Fibroblast of villous mesenchyme (primary cell): ENCODE measurements around the gene CYSTM1. TPM values are rescaled to one million over a fixed set of nuclear protein-coding genes. Genes with fewer than 3 reads are reported as not detected.

Experiments
- DNase-seq: peaks from one replicate; pipeline ENCODE4 v3.0.0-alpha.2; 2010; ENCODE audit warnings: low read depth
- H3K4me3 ChIP-seq: 2 replicates; pipeline ENCODE4 v1.5.1; 2011; ENCODE audit warnings: low read depth, mild to moderate bottlenecking, low read length
- total RNA-seq: library from RNA; depleted of rRNA; stranded (reverse); fragments of >200 nt; gene quantifications from 2 replicates; pipeline ENCODE4 v1.2.3, GENCODE V29; 2012
- TF ChIP-seq, protein P1 (sequence below): IDR thresholded peaks from 2 replicates; pipeline ENCODE4 v1.5.1; 2012; ENCODE audit warnings: low read depth, mild to moderate bottlenecking, low read length; ENCODE audit not compliant: insufficient read depth

The CYSTM1 gene
- total RNA-seq, 1 donor: 9.5 TPM

- DNase-seq: no peak
- no peak overlapping the region for H3K4me3 ChIP-seq
- TF ChIP-seq, protein P1, sequence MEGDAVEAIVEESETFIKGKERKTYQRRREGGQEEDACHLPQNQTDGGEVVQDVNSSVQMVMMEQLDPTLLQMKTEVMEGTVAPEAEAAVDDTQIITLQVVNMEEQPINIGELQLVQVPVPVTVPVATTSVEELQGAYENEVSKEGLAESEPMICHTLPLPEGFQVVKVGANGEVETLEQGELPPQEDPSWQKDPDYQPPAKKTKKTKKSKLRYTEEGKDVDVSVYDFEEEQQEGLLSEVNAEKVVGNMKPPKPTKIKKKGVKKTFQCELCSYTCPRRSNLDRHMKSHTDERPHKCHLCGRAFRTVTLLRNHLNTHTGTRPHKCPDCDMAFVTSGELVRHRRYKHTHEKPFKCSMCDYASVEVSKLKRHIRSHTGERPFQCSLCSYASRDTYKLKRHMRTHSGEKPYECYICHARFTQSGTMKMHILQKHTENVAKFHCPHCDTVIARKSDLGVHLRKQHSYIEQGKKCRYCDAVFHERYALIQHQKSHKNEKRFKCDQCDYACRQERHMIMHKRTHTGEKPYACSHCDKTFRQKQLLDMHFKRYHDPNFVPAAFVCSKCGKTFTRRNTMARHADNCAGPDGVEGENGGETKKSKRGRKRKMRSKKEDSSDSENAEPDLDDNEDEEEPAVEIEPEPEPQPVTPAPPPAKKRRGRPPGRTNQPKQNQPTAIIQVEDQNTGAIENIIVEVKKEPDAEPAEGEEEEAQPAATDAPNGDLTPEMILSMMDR: no peak
Measured at GRCh38 chr5:140217299-140218026, 42.5 kb downstream of the CYSTM1 start.

DNA sequence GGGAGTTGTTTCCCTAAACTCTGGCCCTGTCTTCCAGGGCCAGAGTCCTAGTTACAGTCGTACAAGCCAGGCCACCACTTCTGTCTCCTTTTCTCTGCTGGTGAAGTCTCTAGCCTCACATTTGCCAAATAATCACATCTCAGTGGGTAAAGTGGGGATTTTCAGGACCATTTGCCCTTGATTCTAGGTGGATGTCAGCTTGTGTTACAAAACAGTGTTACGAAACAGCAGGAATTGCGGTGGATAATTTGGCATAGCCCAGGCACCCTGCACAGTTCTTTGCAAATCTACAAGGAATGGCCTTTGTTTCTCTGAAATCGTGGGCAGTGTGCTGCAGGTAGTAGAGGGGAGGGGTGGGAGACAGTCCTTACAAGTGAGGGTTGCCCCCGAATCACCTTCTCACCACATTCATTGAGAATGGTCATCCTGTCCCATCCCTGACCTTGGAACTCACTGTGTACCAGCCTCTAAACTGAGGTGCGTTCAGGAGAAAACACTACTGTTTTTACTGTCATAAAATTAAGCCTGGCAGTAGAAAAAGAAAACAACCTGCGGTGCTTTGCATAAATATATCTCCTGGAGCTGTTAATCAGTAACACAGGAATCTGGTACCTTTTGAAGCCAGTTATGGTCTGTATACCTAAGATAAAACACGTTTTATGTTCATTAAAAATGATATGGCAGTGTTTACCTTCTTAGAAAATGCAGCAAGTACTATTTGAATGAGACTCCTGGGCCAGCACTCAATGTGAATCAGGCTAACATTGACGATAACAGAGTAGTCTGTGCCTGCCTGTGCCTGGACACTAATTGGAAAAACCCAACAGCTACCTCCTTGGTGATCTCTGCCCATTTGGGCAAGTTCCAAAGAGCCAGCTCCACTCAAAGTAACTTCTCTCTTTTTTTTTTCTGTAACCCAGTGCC lies 44.3 kb downstream of the CYSTM1 start:
- TF ChIP-seq, protein P1: no peak
- DNase-seq: no peak
- H3K4me3 ChIP-seq: no peak overlapping the region

GRCh38 chr5:140220032-140220697 lies 45.2 kb downstream of the CYSTM1 start:
- H3K4me3 ChIP-seq: no peak overlapping the region
- no peak for DNase-seq
- TF ChIP-seq, protein P1: no peak

DNA sequence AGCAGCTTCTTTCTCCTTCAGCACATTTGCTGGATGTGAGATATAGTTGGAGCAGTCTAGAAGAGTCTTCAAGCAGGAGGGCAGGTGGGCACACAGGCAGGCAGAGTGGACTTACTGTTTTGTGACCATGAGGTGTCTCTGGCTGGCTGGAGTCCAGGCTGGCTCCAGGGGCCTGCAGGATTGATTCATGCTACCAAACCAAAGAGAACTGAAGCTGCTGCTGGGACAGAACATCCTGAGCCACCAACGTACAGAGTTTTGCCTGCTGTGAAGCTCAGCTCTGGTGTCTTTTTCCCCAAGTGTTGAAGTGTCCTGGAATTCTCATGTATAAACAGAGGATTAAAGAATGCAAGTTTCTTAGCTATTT lies 45.7 kb downstream of the CYSTM1 start:
- TF ChIP-seq, protein P1: no peak
- DNase-seq: no peak

DNA sequence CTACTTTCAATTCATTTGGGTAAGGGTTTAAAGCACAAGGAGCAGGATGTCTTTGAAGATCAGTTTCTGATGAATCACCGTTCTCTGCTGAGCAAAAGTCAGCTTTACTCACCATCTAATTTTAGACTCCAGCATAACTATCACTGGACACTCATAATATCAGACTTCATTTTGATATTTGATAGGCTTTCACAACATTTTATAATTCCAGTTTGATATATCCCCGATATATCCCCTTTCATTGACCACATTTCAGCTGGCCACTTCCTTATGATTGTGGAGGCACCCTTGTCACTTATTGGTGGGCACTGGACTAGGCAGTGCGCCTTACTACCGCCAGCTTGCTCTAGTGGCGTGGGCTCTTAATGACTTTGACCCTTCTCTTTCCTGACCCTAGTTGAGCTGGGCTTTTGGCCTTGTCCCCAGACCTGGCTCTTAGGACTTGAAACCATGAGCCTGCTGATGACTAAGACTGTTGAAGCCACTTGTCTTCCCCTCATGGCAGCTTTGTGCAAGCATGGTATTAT lies 46.8 kb downstream of the CYSTM1 start:
- H3K4me3 ChIP-seq: no peak overlapping the region
- TF ChIP-seq, protein P1: no peak
- peak; percentile 51 for DNase-seq

More for the DNA sequence above, 45.7 kb downstream of the CYSTM1 start:
- no peak overlapping the region for H3K4me3 ChIP-seq

DNA sequence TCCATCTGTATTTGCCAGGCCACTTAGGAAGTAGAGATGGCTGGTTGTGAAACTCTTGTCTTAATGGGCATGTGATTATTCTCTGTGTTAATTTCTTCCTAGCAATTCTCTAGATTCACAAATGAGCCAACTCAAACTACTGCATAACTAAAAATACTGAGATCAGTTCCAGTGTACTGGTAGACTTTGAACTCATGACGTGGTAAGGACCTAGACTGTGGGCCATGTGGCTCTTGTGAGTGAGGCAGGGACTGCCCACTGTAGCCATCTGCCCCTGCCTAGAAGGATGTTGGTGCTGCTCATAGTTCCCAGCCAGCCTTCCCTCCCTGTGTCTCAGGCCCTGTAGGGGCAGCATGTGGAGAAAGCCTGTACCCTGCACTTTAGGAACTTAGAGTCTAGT lies 47.4 kb downstream of the CYSTM1 start:
- TF ChIP-seq, protein P1: no peak
- H3K4me3 ChIP-seq: no peak overlapping the region
- DNase-seq: no peak
